CD4-positive, alpha-beta T cell treated with Interleukin-15 for 1 hour (primary cell): ENCODE measurements around the gene HOXD9.
A peak's percentile ranks its signal among the peaks of the same experiment; 100 is the strongest.

Source experiments
- DNase-seq: peaks from one replicate; pipeline ENCODE4 v3.0.0-alpha.2; 2020

Gene HOXD9

GRCh38 chr2:176140513-176141317 is 18.2 kb downstream of the HOXD9 start:
- DNase-seq = peak; percentile 53

DNA sequence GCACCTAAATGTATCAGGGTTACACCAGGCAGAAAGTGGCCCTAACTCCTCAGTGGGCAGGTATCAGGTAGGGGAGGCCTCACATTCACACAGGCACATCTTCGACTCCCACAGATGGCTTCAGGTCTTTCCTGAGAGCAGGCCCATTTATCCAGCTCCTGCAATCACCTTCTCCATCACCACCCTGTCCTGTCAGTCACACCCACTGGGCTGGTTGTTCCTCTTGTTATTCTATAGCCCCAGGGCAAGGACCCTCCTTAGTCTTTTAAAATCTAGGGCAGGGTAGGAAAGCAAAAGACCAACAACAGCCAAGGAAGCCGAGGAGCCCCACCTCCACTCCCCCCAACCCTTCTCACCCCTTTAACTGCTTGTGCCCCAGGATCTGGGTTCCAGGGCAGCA is 19.8 kb downstream of the HOXD9 start:
- no peak for DNase-seq

DNA sequence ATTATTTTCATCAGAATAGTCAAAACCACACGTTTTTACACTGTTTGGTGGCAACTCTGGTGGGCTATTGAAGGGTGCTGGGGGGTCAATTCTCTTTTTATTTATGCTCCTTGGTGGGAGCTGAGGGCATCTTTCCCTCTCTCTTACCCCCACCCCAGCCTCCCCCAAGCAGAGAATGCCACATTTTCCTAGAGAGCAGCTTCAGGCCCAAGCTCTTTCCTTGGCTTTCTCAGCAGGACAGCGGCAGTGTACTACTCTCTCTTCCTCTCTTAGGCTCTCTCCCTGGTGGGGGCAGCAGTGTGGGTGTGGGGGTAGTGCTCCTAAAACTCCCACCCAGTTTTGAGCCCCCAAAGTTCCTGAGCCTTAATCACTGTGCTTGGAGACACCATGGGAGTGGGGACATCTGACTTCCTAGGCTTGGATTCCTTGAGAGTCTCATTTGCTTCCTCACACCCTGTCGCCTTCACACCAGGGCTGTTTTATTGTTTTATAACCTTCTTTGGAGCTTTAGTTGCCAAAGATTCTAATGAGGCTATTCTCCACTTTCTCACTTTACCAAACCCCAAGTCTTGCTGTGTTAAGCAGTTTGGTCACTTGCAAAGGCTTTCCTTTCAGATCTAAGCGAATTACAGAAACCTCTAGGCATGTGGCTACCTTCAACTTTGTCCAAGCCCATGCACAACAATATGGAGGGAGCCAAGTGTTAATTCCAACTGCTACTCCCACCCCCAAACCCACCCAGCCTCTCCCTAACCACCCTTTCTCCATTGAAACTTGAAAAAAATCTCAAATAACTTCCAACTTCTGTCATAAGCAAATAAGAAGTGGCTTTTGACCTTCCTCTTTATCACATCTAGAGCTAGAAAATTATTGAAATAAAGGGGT is 22.8 kb downstream of the HOXD9 start:
- DNase-seq = no peak

GRCh38 chr2:176146101-176146500 is 23.6 kb downstream of the HOXD9 start:
- DNase-seq = no peak

GRCh38 chr2:176146645-176147044 is 24.1 kb downstream of the HOXD9 start:
- no peak for DNase-seq

GRCh38 chr2:176147210-176147799 is 24.8 kb downstream of the HOXD9 start:
- no peak for DNase-seq

- no peak for DNase-seq
These were observed 25.4 kb downstream of the HOXD9 start for GRCh38 chr2:176147800-176148496.

DNA sequence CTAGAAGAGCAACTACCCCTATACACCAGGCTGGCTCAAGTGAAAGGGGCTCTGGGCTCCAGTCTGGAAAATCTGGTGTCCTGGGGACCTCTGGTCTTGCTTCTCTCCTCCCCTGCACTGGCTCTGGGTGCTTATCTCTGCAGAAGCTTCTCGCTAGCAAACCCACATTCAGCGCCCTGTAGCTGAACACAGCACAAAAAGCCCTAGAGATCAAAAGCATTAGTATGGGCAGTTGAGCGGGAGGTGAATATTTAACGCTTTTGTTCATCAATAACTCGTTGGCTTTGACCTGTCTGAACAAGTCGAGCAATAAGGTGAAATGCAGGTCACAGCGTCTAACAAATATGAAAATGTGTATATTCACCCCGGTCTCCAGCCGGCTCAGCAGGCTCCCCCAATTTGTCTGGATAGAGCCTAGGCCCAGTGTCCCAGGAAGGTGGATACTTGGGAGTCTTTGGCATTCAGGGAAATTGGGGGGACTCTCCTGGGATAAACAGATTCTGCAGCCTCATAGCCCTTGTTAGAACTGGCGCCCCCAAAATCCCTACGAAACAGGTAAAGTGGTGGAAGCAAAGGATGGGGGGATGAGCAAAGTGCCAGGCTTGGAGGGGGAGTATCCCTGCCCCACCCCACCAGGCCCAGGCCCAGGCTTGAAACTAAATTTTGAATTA is 26.4 kb downstream of the HOXD9 start:
- DNase-seq = no peak

DNA sequence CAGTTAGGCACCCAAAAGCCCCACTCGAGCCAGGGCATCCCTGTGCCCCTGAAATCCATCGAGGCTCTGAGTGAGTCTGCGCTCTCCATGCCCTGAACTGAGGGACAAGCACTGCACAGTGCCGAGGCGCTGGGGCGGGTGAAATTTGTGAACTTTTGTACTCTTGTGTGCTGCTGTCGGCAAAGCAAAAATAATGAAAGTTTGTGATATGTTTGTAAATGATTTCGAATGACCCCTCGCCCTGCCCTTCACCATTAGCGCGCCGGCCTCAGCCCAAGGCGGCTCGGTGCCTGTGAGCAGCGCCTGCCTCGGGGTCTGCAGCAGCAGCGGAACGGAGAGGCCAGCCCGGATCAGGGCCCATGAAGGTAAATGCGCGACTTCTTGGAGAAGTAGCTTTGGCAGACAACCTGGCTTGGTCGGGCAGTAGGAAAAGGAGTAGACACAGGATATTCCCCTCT is 27.0 kb downstream of the HOXD9 start:
- no peak for DNase-seq

GRCh38 chr2:176149939-176150583 is 27.5 kb downstream of the HOXD9 start:
- DNase-seq = no peak

- DNase-seq = no peak
These were observed 28.3 kb downstream of the HOXD9 start for GRCh38 chr2:176150584-176151441.

DNA sequence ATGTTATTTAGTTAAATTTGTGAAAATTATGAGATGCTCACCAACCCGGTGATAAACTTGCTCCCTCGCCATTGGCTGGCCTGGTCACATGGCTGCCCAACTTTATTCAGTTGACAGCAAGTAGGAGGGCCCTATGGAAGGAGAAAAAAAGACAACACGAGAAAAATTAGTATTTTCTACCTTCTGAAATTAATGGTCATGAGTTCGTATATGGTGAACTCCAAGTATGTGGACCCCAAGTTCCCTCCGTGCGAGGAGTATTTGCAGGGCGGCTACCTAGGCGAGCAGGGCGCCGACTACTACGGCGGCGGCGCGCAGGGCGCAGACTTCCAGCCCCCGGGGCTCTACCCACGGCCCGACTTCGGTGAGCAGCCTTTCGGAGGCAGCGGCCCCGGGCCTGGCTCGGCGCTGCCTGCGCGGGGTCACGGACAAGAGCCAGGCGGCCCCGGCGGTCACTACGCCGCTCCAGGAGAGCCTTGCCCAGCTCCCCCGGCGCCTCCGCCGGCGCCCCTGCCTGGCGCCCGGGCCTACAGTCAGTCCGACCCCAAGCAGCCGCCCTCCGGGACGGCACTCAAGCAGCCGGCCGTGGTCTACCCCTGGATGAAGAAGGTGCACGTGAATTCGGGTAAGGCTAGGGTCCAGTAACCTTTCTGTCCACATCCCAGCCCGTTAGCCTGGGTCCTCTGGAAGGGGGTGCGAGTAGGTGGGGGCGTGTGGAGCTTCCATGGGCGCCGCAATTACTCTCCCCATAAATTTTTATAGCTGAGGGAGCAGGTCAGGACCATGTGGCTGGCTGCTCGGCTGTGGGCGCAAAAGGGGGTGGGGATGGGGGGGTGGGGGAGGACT is 29.1 kb downstream of the HOXD9 start, which contains the start of gene HOXD4:
Gene HOXD4 (plus strand): TSS at position 109 of the 846 bp plus-strand sequence. CDS start 84 bp downstream, at position 193.
- DNase-seq = no peak

DNA sequence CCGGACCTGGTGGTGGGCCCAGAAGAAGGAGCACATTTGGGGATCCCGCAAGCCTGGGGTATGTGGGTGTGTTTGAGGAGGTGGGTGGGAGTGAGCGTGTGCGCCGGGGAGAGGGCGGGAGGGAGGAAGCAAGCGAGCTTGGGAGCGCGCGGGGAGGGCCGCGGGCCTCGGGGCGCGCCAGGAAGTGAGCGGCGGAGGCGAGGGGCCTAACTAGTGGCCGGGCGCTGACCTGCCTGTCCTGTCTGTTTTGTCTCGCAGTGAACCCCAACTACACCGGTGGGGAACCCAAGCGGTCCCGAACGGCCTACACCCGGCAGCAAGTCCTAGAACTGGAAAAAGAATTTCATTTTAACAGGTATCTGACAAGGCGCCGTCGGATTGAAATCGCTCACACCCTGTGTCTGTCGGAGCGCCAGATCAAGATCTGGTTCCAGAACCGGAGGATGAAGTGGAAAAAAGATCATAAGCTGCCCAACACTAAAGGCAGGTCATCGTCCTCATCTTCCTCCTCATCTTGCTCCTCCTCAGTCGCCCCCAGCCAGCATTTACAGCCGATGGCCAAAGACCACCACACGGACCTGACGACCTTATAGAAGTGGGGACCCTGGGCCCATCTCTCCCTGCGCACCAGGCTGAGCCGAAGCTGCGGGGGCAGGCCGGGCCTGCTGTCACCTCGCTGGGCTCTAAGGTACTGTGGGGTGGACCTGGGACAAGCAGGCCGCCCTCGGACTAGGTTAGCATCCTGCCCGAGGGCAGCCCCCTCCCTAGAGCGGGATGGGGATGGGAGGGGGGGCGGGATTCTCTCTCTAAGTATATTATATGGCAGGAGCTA is 30.0 kb downstream of the HOXD9 start:
- no peak for DNase-seq

DNA sequence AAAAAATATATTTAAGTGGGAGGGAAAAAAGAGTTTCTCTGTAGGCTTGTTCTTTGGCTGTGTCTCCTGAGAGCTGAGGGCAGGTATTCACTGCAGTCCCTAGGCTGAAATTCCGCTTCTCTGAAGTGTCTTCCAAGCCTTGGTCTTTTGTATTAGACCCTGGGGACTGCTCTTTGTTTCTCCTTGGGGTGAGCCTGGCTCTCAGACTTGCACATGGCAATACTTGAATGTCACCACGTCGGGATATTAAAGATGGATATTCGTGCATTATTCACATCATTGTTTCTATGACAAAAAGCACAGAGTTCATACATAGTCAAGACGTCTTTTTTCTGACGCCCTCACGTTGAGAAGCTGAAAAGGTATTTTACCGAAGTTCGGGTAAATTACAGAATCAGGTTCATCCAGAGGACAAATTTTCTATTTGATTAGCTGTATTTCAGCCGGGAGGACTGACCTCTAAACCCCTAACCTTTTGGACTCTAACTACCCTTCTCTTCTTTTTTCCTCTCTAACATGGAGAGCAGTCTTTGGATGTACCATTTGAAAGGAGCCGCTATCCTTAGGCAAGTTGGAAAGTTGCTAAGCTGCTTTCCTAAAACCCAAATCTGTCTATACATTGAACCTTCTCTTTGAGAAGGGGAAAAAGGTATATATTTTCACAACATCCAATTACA is 32.2 kb downstream of the HOXD9 start:
- no peak for DNase-seq

- no peak for DNase-seq
These were observed 33.0 kb downstream of the HOXD9 start for GRCh38 chr2:176155356-176156044.

DNA sequence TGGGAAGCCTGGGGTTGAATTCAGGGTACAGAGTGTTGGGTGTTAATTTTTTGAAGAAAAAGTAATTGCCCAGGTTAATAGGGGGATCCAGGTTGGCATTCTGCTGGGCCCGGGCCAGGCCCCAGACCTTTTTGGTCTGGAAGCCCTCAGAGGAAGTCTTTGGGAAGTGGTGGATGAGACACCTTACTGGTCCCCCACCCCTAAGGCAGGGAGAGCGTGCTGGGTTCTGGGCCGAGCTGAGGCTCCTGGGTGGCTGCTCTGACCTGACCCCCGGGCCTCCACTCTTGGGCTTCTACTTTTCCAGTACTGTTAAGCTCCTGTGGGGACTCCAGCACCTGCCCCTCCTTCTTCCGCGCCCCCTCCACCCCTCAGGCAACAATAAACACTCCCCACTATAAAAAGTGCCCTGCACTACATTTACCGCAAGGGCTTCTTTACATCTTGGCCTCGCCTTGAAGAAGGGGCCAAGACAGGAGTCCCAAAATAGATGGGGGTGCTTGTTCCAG is 33.8 kb downstream of the HOXD9 start:
- DNase-seq = no peak

GRCh38 chr2:176156807-176157498 is 34.4 kb downstream of the HOXD9 start, which contains the start of gene HOXD3:
HOXD3 (plus strand) TSS chr2:176157307; CDS start chr2:176169115, 11,808 bp downstream.
- no peak for DNase-seq
